T-helper 1 cell treated with Interleukin-12 subunit alpha and Interleukin-12 subunit beta and Interleukin-4 antibody, amounts not matched to agents 30 ng/mL and 1 ng/mL, for 36 hours (primary cell): ENCODE results near the gene GJA9. TPM values are rescaled to one million over a fixed set of nuclear protein-coding genes. Genes with fewer than 3 reads are reported as not detected.
"Not testable (repeated sequence)": the region's sequence is repeated elsewhere in the genome, so short reads cannot be mapped to it uniquely, and the experiment has no call there.

ENCODE experiments used
- intact Hi-C: fragments of 100-400 bp; cut with micrococcal nuclease; formaldehyde crosslinking; loops from one replicate; pipeline ENCODE4 v1.15.1; 2024
- total RNA-seq: library from RNA; stranded (reverse); gene quantifications from 2 replicates; pipeline ENCODE4 v1.2.3, GENCODE V29; 2022

The GJA9 gene
- total RNA-seq, 1 donor from 2014 or later: not detected

DNA sequence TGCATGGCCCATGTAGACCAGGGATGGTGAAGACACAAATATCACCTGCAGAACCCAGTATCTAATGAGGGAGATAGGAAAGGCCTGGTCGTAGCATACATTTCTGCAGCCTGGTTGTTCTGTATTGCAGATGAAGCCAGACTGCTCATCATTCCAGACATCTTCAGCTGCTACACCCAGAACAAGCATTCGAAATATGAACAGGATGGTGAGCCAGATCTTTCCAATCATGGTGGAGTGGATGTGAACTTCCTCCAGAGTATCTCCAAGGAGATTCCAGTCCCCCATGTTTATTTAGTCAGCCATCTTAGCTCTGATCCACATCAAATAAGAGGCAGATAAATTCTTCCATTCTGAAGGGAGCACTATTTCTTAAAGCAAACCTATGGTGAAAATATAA is 5.6 kb downstream of the GJA9 start:
- intact Hi-C loops: no loop called here

DNA sequence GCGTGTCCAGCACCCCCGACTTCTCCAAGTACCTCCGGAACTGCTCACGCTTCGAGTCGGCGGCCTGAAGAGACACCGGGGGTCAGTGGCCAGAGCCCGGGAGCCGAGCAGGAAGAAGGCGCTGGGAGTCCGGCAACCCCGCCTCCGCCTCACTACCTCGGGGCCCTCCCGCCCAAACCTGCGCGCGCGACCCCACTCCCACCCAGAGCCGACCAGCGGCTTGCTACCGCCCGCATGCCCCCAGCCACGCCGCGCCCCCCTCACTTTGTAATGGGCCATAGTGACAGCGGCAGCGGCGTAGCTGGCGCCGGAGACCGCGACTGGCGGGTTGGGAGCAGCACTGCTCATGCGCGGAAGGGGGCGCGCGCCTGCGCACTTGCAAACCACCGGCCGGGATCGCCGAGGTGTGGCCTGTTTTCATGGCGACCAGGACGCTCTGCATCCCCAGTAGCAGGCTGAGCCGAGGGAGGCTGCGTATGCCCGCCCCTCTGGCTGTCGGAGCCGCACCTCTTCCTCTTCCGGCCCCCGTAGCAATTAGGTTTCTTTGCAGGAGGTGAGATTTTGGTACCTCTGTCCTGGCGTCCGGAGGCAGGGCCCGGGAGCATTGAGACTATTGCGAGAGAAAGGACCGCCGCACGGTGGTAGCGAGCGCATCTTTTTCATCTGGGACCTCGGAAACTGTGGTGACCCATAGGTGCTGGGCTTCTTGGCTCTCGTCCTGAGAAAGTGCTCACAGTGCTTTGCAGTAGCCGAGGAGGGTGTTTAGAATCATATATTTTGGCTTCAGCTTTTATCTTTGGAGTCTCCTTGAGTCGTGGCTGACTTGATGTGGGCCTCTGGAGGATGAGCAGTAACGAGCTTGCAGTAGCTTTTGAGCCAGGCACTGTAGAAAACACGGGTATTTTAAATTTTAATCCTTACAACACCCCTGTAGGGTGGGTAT is 8.1 kb downstream of the GJA9 start, which contains the start of gene MYCBP:
TSS of gene MYCBP (minus strand) at position 322 of the 943 bp plus-strand sequence. CDS start at position 279, 43 bp downstream.
- intact Hi-C loops: loop anchor here (1.0 to 5.0 kb wide), 10 partner anchors 14 to 1183 kb away; partner anchors contain the start of genes AKIRIN1, NDUFS5, PABPC4 and RRAGC

DNA sequence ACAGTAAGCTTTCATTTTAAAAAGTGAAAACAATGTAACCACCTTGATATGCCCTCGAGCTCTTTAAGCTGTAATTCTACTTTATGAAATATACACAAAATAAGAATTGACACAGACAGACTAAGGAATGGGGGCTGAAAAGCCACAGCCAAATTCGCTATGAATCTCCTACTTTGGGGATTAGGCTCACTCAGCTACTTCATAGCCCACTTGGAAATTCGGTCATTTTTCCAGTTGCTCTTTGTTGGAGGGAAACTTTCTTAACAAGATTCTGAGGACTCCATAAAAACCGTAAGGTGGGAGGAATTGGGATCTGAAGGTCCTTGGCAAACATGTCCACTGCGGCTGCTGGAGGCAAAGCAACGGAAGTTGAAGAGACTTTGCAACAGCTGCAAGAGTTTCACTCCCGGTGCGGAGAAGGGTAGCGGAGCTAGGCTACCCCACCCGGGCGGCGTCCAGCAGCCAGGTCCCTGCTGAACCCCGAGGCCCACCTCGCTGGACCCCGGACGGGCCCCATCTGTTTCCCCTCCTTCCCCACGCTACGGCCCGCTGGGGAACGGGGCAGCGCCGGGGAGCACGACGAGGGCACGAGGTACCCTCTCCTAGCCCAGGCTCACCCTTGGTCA is 8.9 kb downstream of the GJA9 start:
- intact Hi-C loops: loop anchor here (1.0 to 5.0 kb wide), 10 partner anchors 13 to 1182 kb away; partner anchors contain the start of genes AKIRIN1, NDUFS5, PABPC4 and RRAGC

DNA sequence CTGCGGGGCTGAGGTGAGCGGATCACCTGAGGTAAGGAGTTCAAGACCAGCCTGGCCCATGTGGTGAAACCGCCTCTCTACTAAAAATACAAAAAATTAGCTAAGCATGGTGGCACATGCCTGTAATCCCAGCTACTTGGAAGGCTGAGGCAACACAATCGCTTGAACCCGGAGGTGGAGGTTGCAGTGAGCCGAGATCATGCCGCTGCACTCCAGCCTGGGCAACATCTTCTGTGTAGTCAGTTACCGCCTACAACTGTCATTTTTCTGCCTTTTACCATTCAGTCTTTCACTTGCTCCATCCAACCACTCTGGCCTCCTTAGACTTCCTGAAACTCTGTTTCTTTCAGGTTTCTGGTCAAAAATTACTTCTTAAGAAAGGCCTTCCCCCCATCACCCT is 10.4 kb downstream of the GJA9 start:
- intact Hi-C loops: loop anchor here (5.0 kb wide), 2 partner anchors 321 to 1009 kb away; no protein-coding TSS in a partner anchor

DNA sequence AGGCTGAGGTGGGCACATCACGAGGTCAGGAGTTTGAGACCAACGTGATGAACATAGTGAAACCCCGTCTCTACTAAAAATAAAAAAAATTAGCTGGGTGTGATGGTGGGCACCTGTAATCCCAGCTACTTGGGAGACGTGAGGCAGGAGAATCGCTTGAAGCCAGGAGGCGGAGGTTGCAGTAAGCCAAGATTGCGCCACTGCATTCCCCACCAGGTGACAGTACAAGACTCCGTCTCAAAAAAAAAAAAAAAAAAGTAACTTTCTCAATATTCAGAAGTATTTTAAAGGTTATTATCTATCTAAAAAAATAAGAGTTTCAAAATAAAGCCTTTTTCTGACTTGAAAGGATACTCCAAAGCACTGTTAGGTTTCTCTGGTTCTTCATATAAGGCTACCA is 14.2 kb downstream of the GJA9 start:
- intact Hi-C loops: no loop called here

DNA sequence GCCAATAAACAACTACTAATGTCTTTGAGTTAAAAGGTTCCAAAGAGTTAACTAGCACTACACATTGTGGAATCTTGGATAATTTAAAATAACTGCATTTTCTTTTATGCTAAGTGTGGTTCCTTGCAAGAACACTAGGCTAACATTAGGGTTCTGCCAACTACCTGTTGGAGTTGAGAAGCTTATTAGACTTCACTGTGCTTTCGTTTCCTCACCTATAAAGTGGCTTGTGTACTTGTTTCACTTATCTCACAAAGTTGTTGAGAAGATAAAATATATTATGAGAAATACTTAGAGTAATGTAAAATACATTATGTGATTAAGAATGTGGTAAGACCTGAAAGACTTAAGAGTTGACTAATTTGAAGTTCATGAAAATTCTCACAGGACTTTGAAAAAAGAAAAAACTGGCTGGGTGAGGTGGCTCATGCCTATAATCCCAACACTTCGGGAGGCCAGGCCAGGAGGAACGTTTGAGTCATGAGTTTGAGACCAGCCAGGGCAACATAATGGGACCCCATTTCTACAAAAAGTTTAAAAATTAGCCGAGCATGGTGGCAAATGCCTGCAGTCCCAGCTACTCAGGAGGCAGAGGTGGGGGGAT is 16.2 kb downstream of the GJA9 start:
- intact Hi-C loops: no loop called here

DNA sequence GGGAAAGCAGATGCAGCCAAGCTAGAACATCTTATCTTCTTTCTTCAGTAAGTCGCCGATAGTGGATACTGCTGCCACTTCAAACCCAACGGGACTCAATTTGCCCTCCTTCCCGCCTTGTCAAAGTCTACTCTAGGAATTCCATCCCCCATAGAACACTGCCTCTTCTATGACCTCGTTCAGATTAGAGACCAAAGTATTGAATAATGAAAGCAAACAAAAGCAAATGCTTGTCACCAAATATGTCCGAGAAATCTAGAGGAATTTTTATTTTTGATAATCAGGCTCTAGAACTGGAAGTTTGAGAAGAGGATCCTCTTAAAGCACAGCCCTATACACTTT is 21.0 kb downstream of the GJA9 start:
- intact Hi-C loops: no loop called here

DNA sequence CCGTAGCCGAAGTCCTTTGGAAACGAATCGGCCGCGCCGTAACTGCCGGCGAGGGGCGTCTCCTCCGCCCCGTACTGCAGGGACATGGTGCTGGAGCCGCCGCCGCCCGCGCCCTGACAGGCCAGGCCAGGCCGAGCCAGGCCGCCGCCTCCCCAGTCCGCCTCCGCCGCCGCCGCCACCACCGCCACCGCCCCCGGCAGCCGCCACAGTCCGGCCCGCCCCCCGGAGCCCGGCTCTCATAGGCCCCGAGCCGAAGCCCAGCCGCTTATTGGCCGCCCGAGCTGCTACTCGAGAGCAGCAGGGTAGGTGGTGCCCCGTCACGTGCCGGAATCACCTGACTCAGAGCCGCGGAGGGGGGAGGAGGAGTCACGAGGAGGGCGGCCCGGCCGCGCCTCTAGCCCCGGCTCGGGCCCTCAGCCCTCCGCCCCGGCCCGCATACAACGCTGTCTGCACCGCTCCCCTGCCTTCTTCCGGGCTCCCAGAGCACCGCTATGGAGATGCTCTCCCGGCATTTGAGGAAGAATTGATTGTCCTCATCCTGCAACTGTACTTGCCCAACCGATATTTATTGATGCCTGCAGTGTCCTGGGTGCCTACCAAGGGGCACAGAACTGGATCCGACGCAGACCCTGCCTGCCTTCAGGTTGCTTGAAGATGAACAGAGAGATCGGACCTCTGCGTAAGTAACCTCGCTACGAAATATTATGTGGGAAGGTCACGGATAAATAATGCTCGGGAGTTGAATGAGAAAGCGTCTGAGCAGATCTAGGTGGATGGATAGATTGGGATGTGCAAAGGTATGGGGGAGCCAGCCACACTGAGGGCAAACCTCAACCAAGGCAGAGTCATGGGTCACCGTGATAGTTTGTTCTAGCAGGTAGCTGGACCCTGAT is 21.6 kb downstream of the GJA9 start, which contains the start of gene RRAGC:
TSS of gene RRAGC (minus strand) at position 212 of the 893 bp plus-strand sequence. CDS start at position 86, 126 bp downstream.
- intact Hi-C loops: loop anchor here (1.0 to 10.0 kb wide), 10 partner anchors 13 to 1385 kb away; partner anchors contain the start of genes AKIRIN1, CDCA8, MYCBP and NDUFS5

DNA sequence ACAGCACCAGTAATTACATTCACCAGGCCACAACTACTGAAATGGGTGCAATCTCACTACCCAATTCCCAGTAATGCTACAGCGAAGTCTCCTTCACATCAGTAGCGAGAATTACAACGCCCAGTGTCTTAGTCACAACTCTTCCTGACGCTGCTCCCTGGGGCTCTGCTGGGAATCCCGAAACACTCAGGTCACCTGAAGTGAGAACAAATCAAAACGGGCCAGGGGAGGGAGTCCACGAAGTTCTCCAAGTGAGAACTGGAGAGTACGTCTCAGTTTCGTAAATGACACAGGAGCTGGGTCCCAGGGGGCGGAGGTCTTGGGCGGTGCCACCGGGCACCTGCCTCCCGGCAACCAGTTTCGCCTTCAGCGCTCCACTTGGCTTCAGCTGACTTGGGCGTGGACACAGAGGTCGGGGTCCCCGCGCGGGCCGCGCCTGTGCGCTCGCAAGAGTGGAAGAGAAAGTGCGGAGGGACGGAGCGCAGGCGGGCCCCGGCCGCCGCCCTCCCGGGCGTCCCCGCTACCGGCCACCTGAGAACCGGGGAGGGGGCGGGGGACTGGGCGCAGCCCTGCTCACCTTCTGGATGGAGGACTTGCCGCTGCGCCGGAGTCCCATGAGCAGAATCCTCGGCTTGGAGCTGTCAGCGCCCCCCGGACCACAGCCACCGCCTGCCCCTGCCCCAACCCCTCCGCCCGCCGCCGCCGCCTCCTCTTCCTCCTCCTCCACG is 22.4 kb downstream of the GJA9 start:
- intact Hi-C loops: loop anchor here (1.0 to 10.0 kb wide), 10 partner anchors 14 to 1384 kb away; partner anchors contain the start of genes AKIRIN1, CDCA8, MYCBP and NDUFS5

DNA sequence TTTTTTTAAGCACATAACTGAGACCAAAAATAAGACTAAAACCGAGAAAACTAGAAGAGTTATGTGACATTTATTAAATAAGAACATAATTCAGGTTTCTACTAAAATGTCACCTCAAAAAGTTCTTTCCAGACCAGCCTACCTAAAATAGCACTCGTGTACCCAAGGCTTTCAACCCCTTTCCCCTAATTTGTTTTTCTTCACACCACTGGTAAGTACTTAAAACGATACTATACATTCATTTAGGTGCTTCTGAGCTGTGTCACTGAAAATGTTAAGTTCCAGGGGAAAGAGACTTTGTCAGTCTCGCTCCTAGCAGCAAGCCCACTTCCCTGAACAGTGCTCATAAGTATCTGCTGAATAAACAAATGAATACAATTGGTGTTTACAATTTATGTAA is 28.6 kb downstream of the GJA9 start:
- intact Hi-C loops: loop anchor here (10.0 kb wide), 2 partner anchors 1158 to 1378 kb away; partner anchors contain the start of genes CDCA8 and ZC3H12A

DNA sequence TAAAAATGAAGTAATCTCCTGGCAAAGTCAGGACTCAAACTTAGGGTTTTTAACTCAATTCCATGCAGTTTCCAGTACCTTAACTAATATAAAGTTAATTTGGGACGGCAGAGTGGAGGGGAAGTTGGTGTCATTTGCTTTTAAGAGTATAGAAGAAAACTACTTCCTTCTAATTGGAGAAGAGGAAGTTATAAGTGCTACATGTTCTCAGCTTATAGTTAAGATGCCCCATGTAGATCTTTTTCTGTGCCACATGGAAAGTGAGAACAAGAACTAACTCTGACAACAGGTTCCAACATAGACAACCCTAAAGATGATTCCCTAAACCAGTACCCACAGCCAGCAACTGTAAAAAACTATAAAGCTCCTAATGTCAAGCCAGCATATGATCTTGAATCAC is 33.3 kb downstream of the GJA9 start:
- intact Hi-C loops: no loop called here

DNA sequence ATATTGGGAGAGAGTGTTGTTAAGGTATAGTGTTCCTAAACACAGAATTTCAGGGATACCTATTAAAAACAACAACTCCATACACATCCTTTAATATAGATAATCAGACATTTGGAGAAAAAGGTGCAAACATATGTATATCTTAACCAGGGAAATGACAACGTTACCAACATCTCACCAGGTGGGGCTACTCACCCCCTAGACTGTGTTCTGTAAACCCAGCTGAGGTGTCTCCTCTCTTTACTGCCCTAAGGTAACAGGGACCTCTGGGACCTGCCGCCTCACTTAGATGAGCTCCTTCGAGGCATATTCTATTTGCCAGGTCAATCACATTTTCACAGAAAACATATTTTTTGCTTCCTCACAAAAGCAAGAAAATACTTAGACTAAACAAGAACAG is 35.2 kb downstream of the GJA9 start:
- intact Hi-C loops: no loop called here

DNA sequence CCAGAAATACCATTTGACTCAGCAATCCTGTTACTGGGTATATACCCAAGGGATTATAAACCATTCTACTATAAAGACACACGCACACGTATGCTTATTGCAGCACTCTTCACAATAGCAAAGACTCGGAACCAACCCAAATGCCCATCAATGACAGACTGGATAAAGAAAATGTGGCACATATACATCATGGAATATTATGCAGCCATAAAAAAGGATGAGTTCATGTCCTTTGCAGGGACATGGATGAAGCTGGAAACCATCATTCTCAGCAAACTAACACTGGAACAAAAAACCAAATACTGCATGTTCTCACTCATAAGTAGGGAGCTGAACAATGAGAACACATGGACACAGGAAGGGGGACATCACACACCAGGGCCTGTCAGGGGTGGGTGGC is 36.3 kb downstream of the GJA9 start:
- intact Hi-C loops: not testable (repeated sequence)

DNA sequence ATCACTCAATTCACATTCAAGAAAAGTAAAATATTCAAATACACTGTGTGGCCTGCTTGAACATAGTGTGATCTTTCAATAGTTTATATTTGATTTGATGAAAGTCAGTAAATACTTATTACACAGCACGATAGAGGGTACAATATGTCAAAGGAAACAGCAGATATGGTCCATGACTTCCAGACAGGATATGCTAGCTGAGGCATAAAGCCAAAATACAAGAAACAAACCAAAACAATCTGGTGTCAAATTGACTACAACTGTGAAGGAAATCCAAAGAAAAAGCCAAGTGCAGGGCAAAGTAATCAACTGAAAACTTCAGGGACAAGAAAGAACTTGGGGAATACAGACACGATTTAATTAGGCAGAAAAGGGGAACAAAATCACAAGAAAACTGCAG is 41.1 kb downstream of the GJA9 start:
- intact Hi-C loops: no loop called here

DNA sequence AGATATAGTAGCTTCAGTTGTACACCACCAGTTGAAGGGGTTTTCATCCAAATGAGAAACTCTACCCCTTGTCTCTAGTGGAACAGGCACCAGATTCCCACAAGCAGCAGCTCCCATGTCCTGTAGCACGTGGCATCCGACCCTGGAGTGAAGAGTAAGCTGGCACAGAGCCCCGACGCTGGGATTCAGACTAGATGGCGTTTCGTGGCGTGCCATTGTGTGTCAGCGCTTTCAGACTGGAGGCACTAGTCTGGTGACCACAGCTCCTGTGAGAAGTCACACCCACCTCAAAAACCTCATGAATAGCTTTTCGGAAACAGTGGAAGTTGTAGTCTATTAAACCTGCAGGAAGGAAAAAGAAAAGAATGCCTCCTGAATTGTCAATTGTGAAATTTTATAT is 42.0 kb downstream of the GJA9 start:
- intact Hi-C loops: loop anchor here (5.0 kb wide), 1 partner anchor 232 kb away; no protein-coding TSS in a partner anchor

DNA sequence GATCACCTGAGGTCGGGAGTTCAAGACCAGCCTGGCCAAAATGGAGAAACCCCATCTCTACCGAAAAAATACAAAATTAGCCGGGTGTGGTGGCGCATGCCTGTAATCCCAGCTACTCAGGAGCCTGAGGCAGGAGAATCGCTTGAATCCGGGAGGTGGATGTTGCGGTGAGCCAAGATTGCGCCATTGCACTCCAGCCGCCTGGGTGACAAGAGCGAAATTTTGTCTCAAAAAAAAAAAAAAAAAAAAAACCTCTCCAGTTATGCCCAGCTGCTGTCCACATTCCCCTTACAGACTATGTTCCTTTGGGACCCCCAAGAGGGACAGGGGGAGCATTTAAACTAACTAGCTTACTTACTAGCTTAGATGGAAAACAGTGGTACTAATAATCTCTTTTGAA is 45.1 kb downstream of the GJA9 start:
- intact Hi-C loops: loop anchor here (5.0 kb wide), 1 partner anchor 229 kb away; no protein-coding TSS in a partner anchor

DNA sequence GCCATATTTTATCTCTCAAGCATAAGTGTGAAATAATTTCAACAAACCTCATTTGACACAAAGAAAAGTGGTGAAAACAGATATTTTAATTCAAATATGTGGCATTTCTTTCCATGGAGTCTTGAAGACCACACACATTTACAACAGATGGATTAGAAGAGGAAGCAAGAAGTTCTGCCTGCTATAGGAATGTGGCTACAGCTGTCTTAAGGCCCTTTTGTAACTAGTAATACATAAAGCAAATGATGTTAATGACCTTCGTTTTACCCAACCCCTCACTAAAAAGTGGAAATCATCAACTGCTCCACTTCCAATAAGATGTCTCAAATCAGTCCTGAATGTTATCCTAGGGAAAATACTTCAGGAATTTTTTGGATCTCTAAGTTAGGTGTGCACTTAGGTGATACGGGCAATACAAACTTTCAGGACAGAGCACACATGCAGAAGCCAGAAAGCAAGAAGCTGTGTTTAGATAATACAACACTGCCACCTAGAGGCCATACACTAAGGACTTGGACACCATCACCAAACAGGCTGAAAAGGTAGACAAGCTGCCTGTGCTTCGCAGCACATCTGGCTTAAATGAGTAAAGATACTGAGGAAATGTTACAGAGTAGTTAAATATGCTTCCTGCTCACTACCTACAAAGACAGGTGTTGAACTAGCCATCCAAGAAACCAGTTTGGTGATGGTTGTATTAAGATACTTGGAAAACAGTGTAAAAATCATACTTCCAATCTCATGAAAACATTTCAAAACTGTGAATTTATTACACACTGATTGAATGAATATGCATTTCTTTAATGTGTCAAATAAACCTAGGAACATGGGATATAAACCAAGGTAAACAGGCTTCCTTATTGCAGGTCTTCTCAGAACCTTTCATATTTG is 46.2 kb downstream of the GJA9 start:
- intact Hi-C loops: loop anchor here (1.0 to 5.0 kb wide), 6 partner anchors 228 to 1232 kb away; partner anchors contain the start of genes MTF1 and SF3A3

DNA sequence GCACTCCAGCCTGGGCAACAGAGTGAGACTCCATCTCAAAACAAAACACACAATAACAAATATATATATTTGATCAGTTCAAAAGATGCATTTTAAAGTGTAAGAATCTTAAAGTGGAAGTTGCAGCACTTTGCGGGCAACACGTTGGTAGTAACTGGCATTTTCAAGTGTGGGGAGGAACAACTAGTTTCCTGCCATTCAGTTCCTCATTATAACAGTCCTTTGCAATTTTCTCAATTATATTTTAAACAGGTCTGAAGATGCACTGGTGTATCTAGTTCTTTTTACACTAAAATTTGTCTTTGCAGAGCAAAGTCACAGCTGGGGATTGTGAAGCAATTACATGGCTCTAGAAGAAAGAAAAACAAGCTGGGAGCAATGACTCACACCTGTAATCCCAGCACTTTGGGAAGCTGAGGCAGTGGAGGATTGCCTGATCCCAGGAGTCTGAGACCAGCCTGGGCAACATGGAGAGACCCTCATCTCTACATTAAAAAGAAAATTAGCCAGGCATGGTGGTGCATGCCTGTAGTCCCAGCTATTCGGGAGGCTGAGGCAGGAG is 47.1 kb downstream of the GJA9 start:
- intact Hi-C loops: loop anchor here (2.0 kb wide), 1 partner anchor 1232 kb away; no protein-coding TSS in a partner anchor
